H1 (cell line): ENCODE data around the gene CDK19.

Experiments used
- CTCF ChIP-seq, 3 experiments: IDR thresholded peaks; 1 replicate in 2 of 3; 2 replicates in 1 of 3; pipeline versions ENCODE4 v1.5.1 to v1.6.1; 2011; ENCODE audit warnings: low read length in 3 of 3, mild to moderate bottlenecking in 3 of 3, inconsistent platforms in 2 of 3, low read depth in 1 of 3, moderate library complexity in 1 of 3; ENCODE audit not compliant: insufficient read depth in 1 of 3; ENCODE audit errors: control extremely low read depth in 1 of 3
- EZH2 ChIP-seq: fragments of 200-600 bp; sonication (generic); IDR thresholded peaks from 2 replicates; pipeline ENCODE4 v1.7.1; 2012; ENCODE audit warnings: low read depth, mild to moderate bottlenecking, moderate library complexity, low read length, inconsistent platforms; ENCODE audit not compliant: severe bottlenecking
- GABPA ChIP-seq: IDR thresholded peaks from 2 replicates; pipeline ENCODE4 v1.6.1; 2011; ENCODE audit warnings: mild to moderate bottlenecking, low read length, moderate library complexity, borderline replicate concordance; ENCODE audit not compliant: insufficient read depth
- USF2 ChIP-seq: IDR thresholded peaks from 2 replicates; pipeline ENCODE4 v1.6.1; 2011; ENCODE audit warnings: low read length, improper control_type of control experiment

- TF ChIP-seq CTCF (IDR thresholded peaks at IDR 0.05; ENCODE audit: control extremely low read depth in 1 of 3, insufficient read depth in 1 of 3, low read depth in 1 of 3, low read length in 3 of 3) (no peak), EZH2 (no peak), USF2 (no peak), GABPA (no peak)
Measured at GRCh38 chr6:110563711-110564110, 251.6 kb downstream of the CDK19 start.
